Lung microvascular endothelial cell (primary cell): Measurements from ENCODE around the gene THEMIS. TPM values are rescaled to one million over a fixed set of nuclear protein-coding genes. Genes with fewer than 3 reads are reported as not detected.
A peak's percentile ranks its signal among the peaks of the same experiment; 100 is the strongest.

Experiments used
- DNase-seq, 2 donors: peaks; one replicate each; pipeline versions ENCODE4 v3.0.0 to v3.0.0-alpha.2; 2010; ENCODE audit warnings: low read depth in 2 of 2
- total RNA-seq: library from RNA; depleted of rRNA; stranded (reverse); fragments of >200 nt; gene quantifications from 2 replicates; pipeline ENCODE4 v1.2.1, GENCODE V29; 2014

The THEMIS gene
- total RNA-seq, 1 donor from 2014 or later = not detected

- no peak for DNase-seq
Observed at GRCh38 chr6:127860723-127861122, 40.1 kb downstream of the THEMIS start.

GRCh38 chr6:127859956-127860355, 40.9 kb downstream of the THEMIS start:
- DNase-seq = no peak

GRCh38 chr6:127858727-127859391, 42.0 kb downstream of the THEMIS start:
- no peak for DNase-seq

DNA sequence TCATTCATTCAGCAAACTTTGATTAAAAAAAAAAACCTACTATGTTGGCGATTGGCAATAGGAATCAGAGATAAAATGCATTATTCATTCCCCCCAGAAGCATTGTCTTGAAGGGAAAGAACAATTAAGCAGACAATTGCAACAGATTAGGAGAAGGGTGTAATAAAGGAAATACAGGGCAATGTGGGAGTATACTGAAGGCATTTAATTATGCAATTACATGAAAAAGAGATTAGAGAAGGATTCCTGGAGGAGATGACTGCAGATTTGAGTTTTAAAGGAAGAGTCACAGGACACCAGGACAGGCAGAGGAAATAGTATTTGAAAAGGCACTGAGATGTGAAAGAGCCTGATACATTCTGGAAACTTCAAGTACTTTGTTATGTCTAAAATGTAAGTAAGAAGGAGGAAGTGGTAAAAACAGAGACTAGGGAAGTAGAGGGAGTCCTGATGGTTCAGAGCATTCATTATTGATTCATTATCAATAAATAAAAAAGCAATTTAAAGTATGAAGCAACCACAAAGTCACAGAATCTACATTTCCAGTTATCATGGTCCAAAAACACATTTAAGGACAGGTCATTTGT, 43.7 kb downstream of the THEMIS start:
- no peak for DNase-seq

DNA sequence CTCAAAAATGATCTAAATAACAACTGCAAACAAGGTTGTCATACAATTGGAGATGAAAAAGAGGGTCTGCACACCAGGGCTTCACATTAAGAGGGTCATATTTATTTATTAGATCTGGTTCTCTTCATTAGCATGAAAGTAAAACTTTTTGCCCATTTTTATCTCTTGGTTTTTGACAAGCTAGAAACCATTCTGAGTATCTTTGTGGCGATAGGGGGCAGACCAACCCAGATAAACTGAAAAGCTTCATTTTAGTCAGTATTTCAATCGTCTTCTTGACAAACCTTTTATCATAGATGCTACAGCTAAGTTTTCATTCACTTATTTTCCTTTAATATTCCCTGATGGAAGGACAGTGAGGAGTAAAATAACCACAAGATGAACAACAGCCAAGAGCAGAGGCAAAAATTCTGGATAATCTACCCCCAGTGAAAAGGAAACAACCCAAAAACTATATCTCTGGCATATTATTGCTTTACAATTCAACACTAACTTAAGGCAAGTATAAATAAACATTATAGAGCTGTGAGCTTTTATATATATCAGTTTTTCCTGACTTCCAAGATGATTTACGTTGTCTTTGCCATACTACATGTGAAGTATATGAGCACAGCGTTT, 45.2 kb downstream of the THEMIS start:
- DNase-seq = peak; percentile 47 to 66

DNA sequence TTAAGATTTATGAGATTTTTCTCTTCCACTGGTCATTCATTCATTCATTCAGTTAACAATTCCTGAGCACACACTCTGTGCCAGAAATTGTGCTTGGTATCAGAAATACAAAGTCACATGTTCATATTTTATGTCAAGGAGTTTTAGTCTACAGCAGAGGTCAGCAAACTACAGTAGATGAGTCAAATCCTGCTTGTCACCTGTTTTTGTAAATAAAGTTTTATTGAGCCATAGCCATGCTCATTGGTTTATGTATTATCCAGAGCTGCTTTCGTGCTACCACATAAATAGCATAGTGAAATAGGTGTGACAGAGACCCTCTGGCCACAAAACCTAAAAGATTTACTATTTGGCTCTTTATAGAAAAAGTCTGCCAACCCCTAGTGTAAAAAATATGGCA, 46.8 kb downstream of the THEMIS start:
- DNase-seq = peak; percentile 15 to 18

DNA sequence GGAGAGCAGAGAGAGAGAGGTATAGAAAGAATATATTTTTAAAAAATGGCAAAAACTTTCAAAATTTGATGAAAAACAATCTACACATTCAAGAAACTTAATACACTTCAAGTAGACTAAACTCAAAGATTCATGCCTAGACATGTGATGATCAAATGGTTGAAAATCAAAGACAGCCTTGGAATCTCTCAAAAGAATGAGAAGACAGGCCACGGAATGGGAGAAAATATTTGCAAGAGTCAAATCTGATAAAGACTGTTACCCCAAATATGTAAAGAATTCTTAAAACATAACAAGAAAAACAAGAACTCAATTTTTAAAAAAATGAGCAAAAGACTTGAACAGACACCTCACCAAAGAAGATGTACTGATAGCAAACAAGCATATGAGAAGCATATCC, 49.7 kb downstream of the THEMIS start:
- no peak for DNase-seq

- no peak for DNase-seq
Observed at GRCh38 chr6:127845242-127845641, 55.6 kb downstream of the THEMIS start.

GRCh38 chr6:127844529-127844928, 56.3 kb downstream of the THEMIS start:
- no peak for DNase-seq

DNA sequence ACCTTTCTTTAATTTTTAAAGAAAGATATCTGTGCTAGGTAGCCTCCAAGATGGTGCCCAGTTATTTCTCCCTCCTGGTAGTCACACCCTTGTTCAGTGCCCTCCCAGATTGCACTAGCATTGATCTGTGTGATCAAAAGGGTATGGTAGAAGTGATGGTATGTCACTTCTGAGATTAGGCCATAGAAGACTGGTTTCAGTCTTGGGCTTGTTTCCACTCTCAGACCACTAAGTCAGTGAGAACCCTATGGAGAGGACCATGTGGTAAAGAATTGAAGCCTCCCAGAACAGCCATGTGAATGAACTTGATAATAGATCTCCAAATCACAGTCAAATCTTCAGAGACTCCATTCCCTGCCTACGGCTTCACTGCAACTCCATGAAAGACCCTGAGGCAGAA, 57.3 kb downstream of the THEMIS start:
- no peak for DNase-seq

GRCh38 chr6:127842562-127842961, 58.3 kb downstream of the THEMIS start:
- DNase-seq = no peak

GRCh38 chr6:127841811-127842210, 59.0 kb downstream of the THEMIS start:
- no peak for DNase-seq

GRCh38 chr6:127834136-127834535, 66.7 kb downstream of the THEMIS start:
- DNase-seq = no peak

DNA sequence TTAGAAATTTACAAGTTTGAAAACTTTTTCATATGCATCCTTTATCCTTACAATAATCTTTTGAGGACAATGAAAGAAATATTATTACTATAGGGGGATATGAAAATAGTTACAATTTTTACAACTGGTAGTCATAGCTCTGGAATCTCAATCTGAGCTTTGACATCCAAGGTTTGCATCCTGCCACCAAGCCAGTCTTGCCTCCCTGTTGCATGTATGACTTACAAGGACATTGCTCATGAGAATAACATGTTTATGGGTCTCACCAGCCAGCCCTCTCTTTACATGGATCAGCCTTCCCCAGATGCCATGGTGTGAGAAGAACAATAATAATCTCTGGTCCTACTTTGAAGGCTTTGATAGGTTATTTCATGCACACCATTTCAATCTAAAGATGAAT, 67.5 kb downstream of the THEMIS start:
- DNase-seq = no peak

DNA sequence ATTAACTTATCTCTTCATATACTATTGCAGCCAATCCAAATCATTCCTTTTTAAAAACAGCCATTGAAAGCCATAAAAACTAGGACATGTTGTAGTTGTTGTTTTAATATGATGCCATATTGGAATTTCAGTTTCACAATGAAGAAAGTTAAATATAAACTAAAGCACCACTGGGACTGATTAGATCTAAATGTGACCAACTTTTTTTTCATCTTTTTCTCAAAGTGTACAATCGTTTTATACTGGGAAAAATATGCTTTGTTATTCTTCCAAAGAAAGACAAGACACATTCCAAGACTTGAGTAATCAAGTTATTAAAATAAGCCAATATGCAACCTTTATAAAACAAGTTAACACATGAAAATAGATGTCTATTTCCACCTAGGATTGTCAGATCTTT, 68.5 kb downstream of the THEMIS start:
- DNase-seq = no peak

DNA sequence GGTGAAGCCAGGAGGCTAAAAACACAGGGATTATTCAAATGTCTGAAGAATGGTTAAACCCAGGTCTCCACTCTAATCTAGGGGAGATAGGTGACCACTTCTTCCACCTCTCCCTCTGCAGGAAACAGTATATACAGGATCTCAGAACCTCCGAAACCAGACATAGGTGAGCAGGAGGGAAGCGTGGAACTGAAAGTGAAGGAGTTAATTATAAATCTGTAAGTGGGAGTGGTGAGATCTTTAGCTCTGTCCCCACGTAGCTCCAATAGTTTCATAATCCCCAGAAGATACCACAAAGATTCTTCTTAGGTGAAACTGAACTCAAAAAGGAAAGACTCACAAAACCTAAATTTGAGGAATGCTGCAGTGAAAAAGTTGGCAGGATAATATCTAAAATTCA, 76.8 kb downstream of the THEMIS start:
- no peak for DNase-seq

- no peak for DNase-seq
Observed at GRCh38 chr6:127821431-127821830, 79.4 kb downstream of the THEMIS start.

DNA sequence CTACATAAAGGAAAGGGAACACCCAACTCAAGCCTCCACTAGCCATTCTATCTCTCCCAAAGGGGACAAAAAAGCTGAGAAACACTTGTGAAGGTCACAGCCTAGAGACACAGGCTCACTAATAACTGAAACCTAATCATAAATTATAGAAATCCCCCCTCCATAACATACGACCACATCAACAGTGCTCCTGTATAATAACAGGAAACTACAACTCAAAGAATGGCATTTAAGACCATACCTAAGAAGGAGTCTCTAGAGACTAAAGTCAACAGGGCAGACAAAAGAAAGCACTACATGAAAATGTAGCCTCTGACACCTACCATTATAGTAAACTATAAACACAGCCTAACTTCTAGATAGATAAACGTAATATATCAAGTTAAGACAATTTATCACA, 82.7 kb downstream of the THEMIS start:
- no peak for DNase-seq

DNA sequence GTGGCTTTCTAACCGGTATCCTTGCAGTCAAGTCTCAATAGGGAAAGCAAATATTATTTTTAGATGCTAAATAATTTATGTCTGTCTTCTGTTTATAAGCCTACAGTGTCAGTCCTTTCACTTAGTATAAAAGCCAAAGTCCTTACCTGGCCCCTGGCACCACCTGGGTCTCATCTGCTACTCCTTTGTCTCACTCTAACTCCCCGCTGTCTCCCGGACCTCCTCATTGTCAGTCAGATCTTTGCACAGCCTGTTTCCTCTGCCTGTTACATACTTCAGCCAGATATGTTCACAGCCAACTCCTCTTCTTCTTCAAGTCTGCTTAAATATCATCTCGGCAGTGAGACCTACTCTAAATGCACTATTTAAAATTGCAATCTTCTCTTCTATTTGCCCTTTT, 84.2 kb downstream of the THEMIS start:
- DNase-seq = no peak

DNA sequence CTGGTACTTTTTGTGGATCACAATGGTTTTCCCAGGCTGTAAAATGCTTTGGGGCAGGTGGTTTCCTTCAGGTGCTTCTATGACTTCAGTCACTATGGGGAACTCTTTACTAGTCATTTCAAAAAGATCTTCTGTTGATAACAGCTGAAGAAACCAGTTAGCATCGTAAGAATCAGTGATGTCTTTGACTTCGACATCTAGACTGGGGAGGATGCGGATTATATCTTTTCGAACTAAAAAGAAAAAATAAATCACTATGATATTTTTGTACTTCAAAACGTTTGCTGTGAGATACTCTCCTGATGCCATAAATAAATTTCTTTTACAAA, 87.2 kb downstream of the THEMIS start:
- no peak for DNase-seq

GRCh38 chr6:127812985-127813698, 87.7 kb downstream of the THEMIS start:
- no peak for DNase-seq

DNA sequence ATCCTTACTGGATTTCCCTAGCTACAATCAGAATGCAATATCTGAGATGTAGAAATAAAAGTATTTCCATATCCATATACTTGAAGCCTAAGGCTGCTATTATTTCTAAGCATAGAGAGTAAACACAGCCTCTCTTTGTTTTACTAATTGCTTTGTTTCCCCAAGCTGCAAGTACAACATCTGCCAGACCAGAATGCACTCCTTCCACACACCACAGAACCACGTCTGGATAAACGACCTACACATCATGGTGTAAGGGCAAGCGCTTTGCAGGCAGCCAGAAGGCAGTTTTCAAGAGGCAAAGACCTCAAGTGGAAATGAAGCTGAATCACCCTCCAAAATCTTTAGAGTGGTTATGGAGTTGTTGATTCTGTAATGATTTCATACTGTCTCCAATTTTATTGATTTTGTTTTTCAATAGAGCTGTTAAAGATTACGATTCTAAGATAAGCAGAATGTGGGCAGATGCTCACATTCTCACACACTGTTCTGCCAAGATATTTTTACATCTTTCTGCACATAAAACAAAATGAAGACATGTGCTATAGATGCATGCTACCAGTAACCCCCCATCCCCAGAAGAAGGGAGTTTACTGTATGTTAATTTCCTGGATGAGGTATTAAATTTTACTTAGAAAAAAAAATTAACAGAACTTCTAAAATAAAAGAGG, 88.8 kb downstream of the THEMIS start:
- no peak for DNase-seq
